ENCODE results near the gene NARS2. TPM values are rescaled to one million over a fixed set of nuclear protein-coding genes. Genes with fewer than 3 reads are reported as not detected.

Gene NARS2
- total RNA-seq, 1 donor from 2014 or later = 16.2 TPM

GRCh38 chr11:78562398-78562797 lies 12.3 kb downstream of the NARS2 start:
- Mint-ChIP-seq H3K36me3 (ENCODE audit: low read depth, unreplicated experiment) (peaks cover 9% of the 10 kb centered on the region), H3K27ac (ENCODE audit: unreplicated experiment) (peak overlapping the region; percentile 84), H3K4me1 (ENCODE audit: unreplicated experiment) (peaks cover 38% of the 10 kb centered on the region), H3K9me3 (ENCODE audit: unreplicated experiment) (no peaks in the 10 kb centered on the region), H3K4me3 (ENCODE audit: unreplicated experiment) (no peak overlapping the region), H3K27me3 (ENCODE audit: unreplicated experiment) (no peaks in the 10 kb centered on the region)
- no peak for DNase-seq (ENCODE audit: low spot score)
- TF ChIP-seq CTCF (IDR thresholded peaks at IDR 0.05; ENCODE audit: unreplicated experiment) = no peak

GRCh38 chr11:78560826-78561484 lies 13.7 kb downstream of the NARS2 start:
- peaks cover 38% of the 10 kb centered on the region for H3K4me1 Mint-ChIP-seq (ENCODE audit: unreplicated experiment)
- peak overlapping the region; percentile 22 for H3K4me3 Mint-ChIP-seq (ENCODE audit: unreplicated experiment)
- H3K27me3 Mint-ChIP-seq (ENCODE audit: unreplicated experiment) = no peaks in the 10 kb centered on the region
- peak overlapping the region; percentile 97 for H3K27ac Mint-ChIP-seq (ENCODE audit: unreplicated experiment)
- H3K36me3 Mint-ChIP-seq (ENCODE audit: low read depth, unreplicated experiment) = peaks cover 9% of the 10 kb centered on the region
- DNase-seq (ENCODE audit: low spot score) = peak; percentile 28
- TF ChIP-seq CTCF (IDR thresholded peaks at IDR 0.05; ENCODE audit: unreplicated experiment) = no peak
- H3K9me3 Mint-ChIP-seq (ENCODE audit: unreplicated experiment) = no peaks in the 10 kb centered on the region

- Mint-ChIP-seq H3K27ac (ENCODE audit: unreplicated experiment) (peak overlapping the region; percentile 97), H3K4me3 (ENCODE audit: unreplicated experiment) (no peak overlapping the region), H3K36me3 (ENCODE audit: low read depth, unreplicated experiment) (peaks cover 5% of the 10 kb centered on the region)
Observed at GRCh38 chr11:78560153-78560552, 14.5 kb downstream of the NARS2 start.

GRCh38 chr11:78557236-78557635 lies 17.4 kb downstream of the NARS2 start:
- Mint-ChIP-seq H3K36me3 (ENCODE audit: low read depth, unreplicated experiment) (peaks cover 15% of the 10 kb centered on the region), H3K27ac (ENCODE audit: unreplicated experiment) (no peak overlapping the region)

More at GRCh38 chr11:78560153-78560552, 14.5 kb downstream of the NARS2 start:
- TF ChIP-seq CTCF (IDR thresholded peaks at IDR 0.05; ENCODE audit: unreplicated experiment) = no peak
- no peaks in the 10 kb centered on the region for H3K9me3 Mint-ChIP-seq (ENCODE audit: unreplicated experiment)
- DNase-seq (ENCODE audit: low spot score) = no peak
- no peaks in the 10 kb centered on the region for H3K27me3 Mint-ChIP-seq (ENCODE audit: unreplicated experiment)
- H3K4me1 Mint-ChIP-seq (ENCODE audit: unreplicated experiment) = peaks cover 36% of the 10 kb centered on the region

More at GRCh38 chr11:78557236-78557635, 17.4 kb downstream of the NARS2 start:
- no peaks in the 10 kb centered on the region for H3K9me3 Mint-ChIP-seq (ENCODE audit: unreplicated experiment)
- TF ChIP-seq CTCF (IDR thresholded peaks at IDR 0.05; ENCODE audit: unreplicated experiment) = no peak
- no peaks in the 10 kb centered on the region for H3K27me3 Mint-ChIP-seq (ENCODE audit: unreplicated experiment)
- DNase-seq (ENCODE audit: low spot score) = no peak
- H3K4me3 Mint-ChIP-seq (ENCODE audit: unreplicated experiment) = no peak overlapping the region
- peaks cover 39% of the 10 kb centered on the region for H3K4me1 Mint-ChIP-seq (ENCODE audit: unreplicated experiment)

Measured in endothelial cell (in vitro differentiated cells).